SU-DHL-6 (cell line): ENCODE data around the gene FN1.
"Not testable (repeated sequence)": the region's sequence is repeated elsewhere in the genome, so short reads cannot be mapped to it uniquely, and the experiment has no call there.

ENCODE experiments used
- H2AFZ ChIP-seq: fragments of 200-600 bp; sonication (generic); 2 replicates; pipeline ENCODE4 v1.6.1; 2014; ENCODE audit warnings: low read depth, mild to moderate bottlenecking, moderate library complexity, mixed read lengths, antibody characterized with exemption, low read length; ENCODE audit not compliant: severe bottlenecking
- H3F3A ChIP-seq: fragments of 200-600 bp; shearing (Covaris generic); 2 replicates; pipeline ENCODE4 v1.6.0; 2016; ENCODE audit warnings: antibody characterized with exemption, mild to moderate bottlenecking; ENCODE audit not compliant: insufficient read depth
- H3K27ac ChIP-seq: fragments of 200-600 bp; sonication (generic); 2 replicates; pipeline ENCODE4 v1.5.1; 2016; ENCODE audit warnings: low read depth, mild to moderate bottlenecking, low read length, moderate library complexity, mixed read lengths
- H3K27me3 ChIP-seq: fragments of 200-600 bp; sonication (generic), shearing (Covaris generic); 2 replicates; pipeline ENCODE4 v1.6.0; 2014; ENCODE audit warnings: mild to moderate bottlenecking, low read length
- H3K36me3 ChIP-seq: fragments of 200-600 bp; sonication (generic); 2 replicates; pipeline ENCODE4 v1.6.1; 2014; ENCODE audit warnings: mild to moderate bottlenecking, low read length, mixed read lengths
- H3K4me2 ChIP-seq: fragments of 300-600, 200-600 bp; shearing (Covaris generic), sonication (generic); 2 replicates; pipeline ENCODE4 v1.6.0; 2014; ENCODE audit warnings: low read length, low read depth, mild to moderate bottlenecking; ENCODE audit not compliant: poor library complexity, severe bottlenecking
- H3K4me3 ChIP-seq: fragments of 200-600 bp; sonication (generic); 2 replicates; pipeline ENCODE4 v1.5.1; 2014; ENCODE audit warnings: antibody characterized with exemption, low read length, mild to moderate bottlenecking, mixed read lengths; ENCODE audit not compliant: insufficient read depth, poor library complexity, severe bottlenecking
- H3K79me2 ChIP-seq: fragments of 200-600 bp; sonication (generic); 2 replicates; pipeline ENCODE4 v1.6.1; 2014; ENCODE audit warnings: mild to moderate bottlenecking, low read length, moderate library complexity; ENCODE audit not compliant: insufficient read depth
- H3K9ac ChIP-seq: fragments of 200-600 bp; sonication (generic); 2 replicates; pipeline ENCODE4 v1.7.0; 2014; ENCODE audit warnings: mild to moderate bottlenecking, low read length
- H3K9me2 ChIP-seq: fragments of 200-600 bp; sonication (generic); replicated peaks from 2 replicates; pipeline ENCODE4 v1.6.1; 2014; ENCODE audit warnings: low read length; ENCODE audit not compliant: insufficient read depth
- H3K9me3 ChIP-seq: fragments of 200-600 bp; sonication (generic); 2 replicates; pipeline ENCODE4 v1.6.1; 2014; ENCODE audit warnings: low read length, mixed read lengths; ENCODE audit not compliant: insufficient read depth
- H4K20me1 ChIP-seq: fragments of 200-600 bp; sonication (generic); 2 replicates; pipeline ENCODE4 v1.6.1; 2014; ENCODE audit warnings: low read depth, mild to moderate bottlenecking, antibody characterized with exemption, low read length, moderate library complexity, mixed read lengths
- EZH2phosphoT487 ChIP-seq: fragments of 200-600 bp; sonication (generic), shearing (Covaris generic); conservative IDR thresholded peaks from 2 replicates; pipeline ENCODE4 v1.6.1; 2018; ENCODE audit warnings: mild to moderate bottlenecking, antibody characterized with exemption, low read length, moderate library complexity, mixed read lengths
- TF ChIP-seq, protein P1 (sequence below): fragments of 200-600 bp; sonication (generic); IDR thresholded peaks from one replicate; pipeline ENCODE4 v1.5.1; 2017; ENCODE audit warnings: antibody characterized with exemption, mild to moderate bottlenecking, low read length, moderate library complexity; ENCODE audit not compliant: insufficient read depth, poor library complexity, severe bottlenecking

The FN1 gene

DNA sequence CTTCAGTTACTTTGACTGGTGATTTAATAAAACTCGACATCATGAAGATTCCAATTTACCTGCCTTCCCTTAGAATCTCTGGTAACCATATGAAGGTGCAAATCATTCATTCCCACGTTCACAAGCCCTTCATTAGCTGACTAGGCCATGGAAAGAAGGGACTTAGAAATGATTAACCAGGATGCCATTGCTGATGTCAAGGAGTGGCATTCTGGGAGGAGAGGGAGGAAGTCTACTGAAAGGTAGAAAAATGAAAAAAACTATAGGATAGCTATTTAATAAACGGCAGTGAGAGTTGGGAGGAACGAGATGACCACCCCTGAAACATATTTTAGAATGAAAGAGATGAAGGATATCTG, 122.6 kb downstream of the FN1 start:
- Histone ChIP-seq H2AFZ (no peak overlapping the region), H3K79me2 (peaks cover 59% of the 10 kb centered on the region), H3K4me2 (peak overlapping the region; percentile 76), H3K27me3 (no peaks in the 10 kb centered on the region), H3K4me3 (peak overlapping the region; percentile 81), H3K9me3 (no peaks in the 10 kb centered on the region), H3K36me3 (peaks cover 26% of the 10 kb centered on the region), H3F3A (peaks cover 3% of the 10 kb centered on the region; the same call in 1 of the 2 replicates), H3K9me2 (no peaks in the 10 kb centered on the region), H4K20me1 (no peaks in the 10 kb centered on the region), H3K27ac (no peak overlapping the region), H3K9ac (peak overlapping the region; percentile 93)
- TF ChIP-seq EZH2phosphoT487: no peak
- TF ChIP-seq, protein P1, sequence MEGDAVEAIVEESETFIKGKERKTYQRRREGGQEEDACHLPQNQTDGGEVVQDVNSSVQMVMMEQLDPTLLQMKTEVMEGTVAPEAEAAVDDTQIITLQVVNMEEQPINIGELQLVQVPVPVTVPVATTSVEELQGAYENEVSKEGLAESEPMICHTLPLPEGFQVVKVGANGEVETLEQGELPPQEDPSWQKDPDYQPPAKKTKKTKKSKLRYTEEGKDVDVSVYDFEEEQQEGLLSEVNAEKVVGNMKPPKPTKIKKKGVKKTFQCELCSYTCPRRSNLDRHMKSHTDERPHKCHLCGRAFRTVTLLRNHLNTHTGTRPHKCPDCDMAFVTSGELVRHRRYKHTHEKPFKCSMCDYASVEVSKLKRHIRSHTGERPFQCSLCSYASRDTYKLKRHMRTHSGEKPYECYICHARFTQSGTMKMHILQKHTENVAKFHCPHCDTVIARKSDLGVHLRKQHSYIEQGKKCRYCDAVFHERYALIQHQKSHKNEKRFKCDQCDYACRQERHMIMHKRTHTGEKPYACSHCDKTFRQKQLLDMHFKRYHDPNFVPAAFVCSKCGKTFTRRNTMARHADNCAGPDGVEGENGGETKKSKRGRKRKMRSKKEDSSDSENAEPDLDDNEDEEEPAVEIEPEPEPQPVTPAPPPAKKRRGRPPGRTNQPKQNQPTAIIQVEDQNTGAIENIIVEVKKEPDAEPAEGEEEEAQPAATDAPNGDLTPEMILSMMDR: no peak

DNA sequence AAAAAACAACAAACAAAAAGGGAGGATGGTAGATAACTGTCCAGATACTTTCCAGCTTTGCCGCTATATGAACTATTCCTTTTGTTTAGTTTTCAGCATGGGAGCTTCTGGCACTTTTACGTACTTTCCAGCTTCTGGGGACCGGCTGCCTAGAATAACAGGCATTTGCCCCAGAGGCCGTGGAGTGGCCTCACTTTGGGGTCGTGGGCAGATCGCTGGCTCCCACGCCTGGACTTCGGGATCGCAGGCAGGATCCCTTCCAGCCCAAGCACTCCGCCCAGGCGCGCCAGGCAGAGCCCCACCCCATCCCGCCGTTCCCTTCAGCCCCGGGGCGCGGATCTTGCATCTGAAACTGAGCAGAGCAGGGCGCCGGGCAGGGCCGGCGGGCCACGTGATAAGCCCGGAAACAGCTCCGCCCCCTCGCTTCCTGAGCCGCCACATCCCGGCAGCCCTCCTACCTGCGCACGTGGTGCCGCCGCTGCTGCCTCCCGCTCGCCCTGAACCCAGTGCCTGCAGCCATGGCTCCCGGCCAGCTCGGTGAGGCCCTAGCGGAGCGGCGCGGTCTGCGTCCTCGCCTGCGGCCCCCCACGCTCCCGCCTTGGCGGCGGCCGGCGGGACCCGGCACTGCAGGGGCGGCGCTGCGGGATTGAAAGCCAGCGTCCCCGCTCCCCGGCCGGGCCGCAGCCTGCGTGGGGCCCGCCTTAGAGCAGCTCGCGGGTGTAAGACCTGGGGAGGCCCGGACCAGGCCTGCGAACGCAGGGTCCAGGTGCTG, 124.1 kb downstream of the FN1 start, which contains the start of gene ATIC:
Gene ATIC, plus strand, starts transcription at position 435 of the 772 bp plus-strand sequence. Its CDS starts 84 bp downstream, at position 519.
- H3K27me3 ChIP-seq: no peaks in the 10 kb centered on the region
- peaks cover 45% of the 10 kb centered on the region for H3K79me2 ChIP-seq
- no peaks in the 10 kb centered on the region for H4K20me1 ChIP-seq
- peak within 1 kb of the TSS; percentile 81 for H3K4me3 ChIP-seq
- no peaks in the 10 kb centered on the region for H3K9me2 ChIP-seq
- H2AFZ ChIP-seq: peak within 1 kb of the TSS; percentile 87
- H3F3A ChIP-seq: no peaks in the 10 kb centered on the region; the same call in 1 of the 2 replicates
- H3K9ac ChIP-seq: peak within 1 kb of the TSS; percentile 93
- H3K9me3 ChIP-seq: no peaks in the 10 kb centered on the region
- TF ChIP-seq EZH2phosphoT487: no peak
- TF ChIP-seq, protein P1: no peak
- peak within 1 kb of the TSS; percentile 76 for H3K4me2 ChIP-seq
- H3K36me3 ChIP-seq: peaks cover 22% of the 10 kb centered on the region
- peak within 1 kb of the TSS; percentile 60 for H3K27ac ChIP-seq

DNA sequence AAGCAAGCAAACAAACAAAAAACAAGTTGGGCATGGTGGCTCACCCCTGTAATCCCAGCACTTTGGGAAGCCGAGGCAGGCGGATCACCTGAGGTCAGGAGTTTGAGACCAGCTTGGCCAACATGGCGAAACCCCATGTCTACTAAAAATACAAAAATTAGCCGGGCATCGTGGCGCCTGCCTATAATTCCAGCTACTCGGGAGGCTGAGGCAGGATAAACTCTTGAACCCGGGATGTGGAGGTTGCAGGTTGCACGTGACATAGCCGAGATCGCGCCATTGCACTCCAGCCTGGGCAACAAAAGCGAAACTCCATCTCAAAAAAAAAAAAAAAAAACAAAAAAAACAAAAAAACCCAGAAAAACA, 124.6 kb downstream of the FN1 start:
- Histone ChIP-seq H3K79me2 (peaks cover 43% of the 10 kb centered on the region), H3K36me3 (peaks cover 19% of the 10 kb centered on the region), H3K4me2 (peak overlapping the region; percentile 76), H2AFZ (peak overlapping the region; percentile 87), H3K27ac (peak overlapping the region; percentile 58), H3K4me3 (peak overlapping the region; percentile 81), H3K9ac (peak overlapping the region; percentile 93)
- H3F3A ChIP-seq, H3K9me3 ChIP-seq, H3K9me2 ChIP-seq, H3K27me3 ChIP-seq, H4K20me1 ChIP-seq: not testable (repeated sequence)
